CD4-positive, alpha-beta T cell treated with Interleukin-6 at 100 ng/mL for 8 hours (primary cell): ENCODE data around the gene TMEM184B.

Experiments used
- DNase-seq: peaks from one replicate; pipeline ENCODE4 v3.0.0-alpha.2; 2020; ENCODE audit warnings: mixed read lengths, low spot score

TMEM184B gene

GRCh38 chr22:38308791-38309498, 36.1 kb upstream of the TMEM184B start:
- DNase-seq = no peak

- peak; percentile 26 for DNase-seq
These were observed 33.0 kb upstream of the TMEM184B start for GRCh38 chr22:38305471-38306448.

GRCh38 chr22:38304526-38304925, 31.7 kb upstream of the TMEM184B start:
- no peak for DNase-seq

GRCh38 chr22:38303974-38304373, 31.2 kb upstream of the TMEM184B start:
- DNase-seq = no peak

- DNase-seq = no peak
These were observed 30.1 kb upstream of the TMEM184B start for GRCh38 chr22:38302906-38303305.

- DNase-seq = no peak
These were observed 28.1 kb upstream of the TMEM184B start for GRCh38 chr22:38300946-38301345.

DNA sequence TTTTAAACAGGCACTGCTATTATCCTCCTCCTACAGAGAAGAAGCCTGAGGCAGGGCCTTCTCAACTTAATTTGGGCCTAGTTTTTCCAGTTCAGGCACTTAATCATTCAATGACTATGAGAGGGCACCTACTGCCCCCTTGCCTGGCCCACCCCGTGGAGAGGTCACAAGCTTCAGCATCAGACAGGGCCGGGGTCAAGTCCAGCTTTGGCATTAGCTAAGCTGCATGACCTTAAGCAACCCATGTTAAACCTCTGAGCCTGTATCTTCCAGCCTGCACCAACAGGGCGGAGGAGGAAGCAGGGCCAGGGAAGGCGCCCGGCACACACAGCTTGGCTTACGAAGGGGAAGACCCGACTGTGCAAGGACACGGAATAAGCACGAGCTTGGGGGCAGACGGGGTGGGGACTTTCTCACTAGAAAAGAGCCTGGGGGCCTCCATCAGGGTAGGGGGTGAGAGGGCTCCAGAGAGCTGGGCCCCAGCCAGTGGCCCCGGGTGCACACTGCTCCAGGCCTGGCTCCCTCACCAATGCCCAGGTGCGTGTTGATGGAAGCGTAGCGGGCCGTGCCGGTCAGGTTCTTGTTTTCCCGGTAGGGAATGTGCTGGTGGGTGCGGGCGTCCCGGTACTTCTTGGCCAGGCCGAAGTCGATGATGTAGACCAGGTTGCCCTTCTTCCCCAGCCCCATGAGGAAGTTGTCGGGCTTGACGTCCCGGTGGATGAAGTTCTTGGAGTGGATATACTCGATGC, 27.6 kb upstream of the TMEM184B start:
- no peak for DNase-seq

GRCh38 chr22:38299770-38300102, 26.9 kb upstream of the TMEM184B start:
- DNase-seq = no peak

GRCh38 chr22:38298312-38299005, 25.6 kb upstream of the TMEM184B start:
- DNase-seq = peak; percentile 35

DNA sequence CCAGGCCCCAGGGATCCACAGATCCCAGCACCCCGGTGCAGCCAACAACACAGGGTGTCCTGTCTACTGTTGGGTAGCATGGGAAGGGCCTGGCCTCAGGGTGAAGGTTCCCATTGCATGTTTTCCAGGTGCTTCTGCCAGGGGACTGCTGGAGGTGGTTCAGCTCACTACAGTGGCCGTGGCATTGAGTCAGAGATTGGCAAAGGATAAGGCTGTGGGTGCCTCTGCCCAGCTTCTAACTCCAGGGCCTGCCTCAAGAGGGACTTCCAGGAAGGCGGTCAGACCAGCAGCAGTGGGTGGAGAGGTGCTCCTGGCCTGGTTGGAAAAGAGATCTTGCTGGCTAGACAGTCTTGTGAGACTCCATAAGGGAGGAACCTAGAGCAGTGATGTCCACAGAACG, 23.6 kb upstream of the TMEM184B start:
- no peak for DNase-seq

- DNase-seq = no peak
These were observed 23.1 kb upstream of the TMEM184B start for GRCh38 chr22:38295863-38296262.

- DNase-seq = no peak
These were observed 22.5 kb upstream of the TMEM184B start for GRCh38 chr22:38295339-38295738.

DNA sequence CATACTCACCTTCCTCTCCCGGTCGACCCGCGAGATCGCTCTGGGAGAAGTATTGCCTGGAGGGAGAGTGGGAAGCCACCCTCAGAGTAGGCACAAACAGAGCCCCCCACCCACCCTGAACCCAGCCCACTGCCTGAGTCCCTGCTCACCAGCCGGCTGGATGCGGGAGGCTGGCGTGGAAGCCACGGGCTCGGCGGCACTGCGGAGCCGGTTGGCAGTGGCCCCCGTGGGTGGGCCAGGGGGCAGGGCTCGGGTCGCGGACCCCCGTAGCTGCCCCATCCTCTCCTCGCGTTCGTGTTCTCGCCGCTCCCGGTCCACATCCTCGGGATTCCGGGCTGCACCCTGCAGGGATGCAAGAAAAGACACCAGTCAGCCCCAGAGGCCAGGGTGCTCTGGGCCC, 21.4 kb upstream of the TMEM184B start:
- DNase-seq = no peak

- no peak for DNase-seq
These were observed 19.9 kb upstream of the TMEM184B start for GRCh38 chr22:38292694-38293093.

- no peak for DNase-seq
These were observed 18.5 kb upstream of the TMEM184B start for GRCh38 chr22:38291201-38291777.

DNA sequence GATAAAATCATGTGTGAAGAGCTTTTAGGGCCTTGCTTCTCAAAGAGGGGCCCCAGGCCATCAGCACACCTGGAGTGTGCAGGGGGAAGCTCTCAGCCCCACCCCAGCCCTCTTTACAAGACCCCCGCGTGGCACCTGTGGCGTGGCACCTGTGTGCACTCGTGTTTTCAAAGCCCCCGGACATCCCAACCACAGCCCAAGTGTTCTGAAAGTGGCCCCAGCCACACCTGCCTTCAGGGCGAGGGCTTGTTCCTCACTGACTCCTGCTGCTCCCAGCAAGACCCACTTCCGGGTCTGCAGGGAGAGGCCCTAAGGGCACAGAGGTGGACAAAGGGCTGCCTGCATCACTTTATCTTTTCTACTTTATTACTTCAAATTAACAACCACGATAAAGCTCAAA, 17.5 kb upstream of the TMEM184B start:
- no peak for DNase-seq

DNA sequence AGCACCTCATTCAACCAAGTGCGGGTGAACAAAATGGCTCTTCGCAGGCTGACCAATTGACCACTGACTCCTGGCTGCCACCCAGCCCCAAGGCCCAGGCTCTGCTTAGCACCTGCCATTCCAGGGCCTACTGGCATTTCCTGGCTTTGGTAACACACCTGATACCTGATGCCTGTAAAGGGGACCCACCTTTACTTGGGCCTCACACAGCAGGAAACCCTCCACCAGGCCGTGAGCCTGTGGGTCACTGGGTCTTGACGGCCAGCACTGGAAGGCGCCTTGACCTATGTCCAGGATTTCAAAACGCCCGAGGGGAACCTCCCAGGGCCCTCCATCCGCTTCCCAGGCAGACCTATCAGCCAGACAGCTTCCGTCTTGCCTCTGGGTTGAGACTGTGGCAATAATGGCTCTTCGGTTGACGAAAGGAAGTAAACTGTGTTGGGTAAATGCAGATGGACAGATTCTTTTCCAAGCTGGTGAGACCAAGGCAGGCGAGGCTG, 16.8 kb upstream of the TMEM184B start:
- DNase-seq = no peak

DNA sequence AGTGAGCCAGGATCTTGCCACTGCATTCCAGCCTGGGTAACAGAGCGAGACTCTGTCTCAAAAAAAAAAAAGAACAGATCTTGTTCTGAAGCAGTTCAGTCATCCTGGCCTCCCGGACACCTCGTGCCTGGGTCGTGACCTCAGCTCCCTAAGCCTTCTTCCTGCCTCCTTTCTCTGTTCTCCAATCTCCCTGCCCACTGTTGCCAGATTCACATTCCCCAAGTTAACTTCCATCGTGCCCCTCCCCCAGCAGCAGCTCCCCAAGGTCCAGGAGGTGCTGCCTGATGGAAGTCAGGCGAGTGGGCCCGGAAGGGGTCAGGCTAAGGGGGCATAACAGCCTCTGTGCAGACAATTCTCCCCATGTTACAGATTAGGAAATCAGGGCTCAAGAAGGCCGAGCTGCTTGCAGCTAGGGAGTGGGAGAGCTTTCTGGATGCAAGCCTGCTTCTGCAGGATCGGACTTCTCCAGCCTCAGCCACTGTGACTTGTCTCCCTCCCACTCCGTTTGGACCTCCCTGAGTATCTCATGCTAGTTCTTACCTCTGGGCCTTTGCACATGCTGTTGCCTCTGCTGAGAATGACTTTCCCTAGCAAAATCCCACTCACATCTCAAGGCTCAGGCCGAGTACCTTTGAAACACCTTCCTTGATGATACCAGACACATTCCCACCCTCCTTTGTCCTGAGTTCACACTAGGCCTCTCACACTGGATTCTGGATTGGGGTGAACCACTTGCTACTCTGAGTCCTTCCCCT, 14.3 kb upstream of the TMEM184B start:
- no peak for DNase-seq

- DNase-seq = no peak
These were observed 12.2 kb upstream of the TMEM184B start for GRCh38 chr22:38285018-38285417.

- DNase-seq = no peak
These were observed 11.2 kb upstream of the TMEM184B start for GRCh38 chr22:38284042-38284402.

- DNase-seq = no peak
These were observed 9.6 kb upstream of the TMEM184B start for GRCh38 chr22:38282397-38282796.
